HUES6 (cell line): ENCODE measurements around the gene MMEL1.
"Not testable (repeated sequence)": the region's sequence is repeated elsewhere in the genome, so short reads cannot be mapped to it uniquely, and the experiment has no call there.

Experiments
- H3K27ac ChIP-seq: 2 replicates; pipeline ENCODE4 v1.7.0; 2013; ENCODE audit warnings: low read depth, mild to moderate bottlenecking, low read length, inconsistent platforms
- H3K27me3 ChIP-seq: 2 replicates; pipeline ENCODE4 v1.6.1; 2013; ENCODE audit warnings: low read length; ENCODE audit not compliant: control insufficient read depth, insufficient read depth
- H3K36me3 ChIP-seq: 2 replicates; pipeline ENCODE4 v1.6.1; 2013; ENCODE audit warnings: low read length; ENCODE audit not compliant: control insufficient read depth, insufficient read depth
- H3K4me1 ChIP-seq: 2 replicates; pipeline ENCODE4 v1.6.1; 2013; ENCODE audit warnings: low read length; ENCODE audit not compliant: control insufficient read depth, insufficient read depth
- H3K4me3 ChIP-seq: 2 replicates; pipeline ENCODE4 v1.5.1; 2013; ENCODE audit warnings: low read depth, low read length
- H3K9ac ChIP-seq: one replicate; pipeline ENCODE4 v1.6.1; 2013; ENCODE audit warnings: mild to moderate bottlenecking, low read length
- H3K9me3 ChIP-seq: 2 replicates; pipeline ENCODE4 v1.6.1; 2013; ENCODE audit warnings: low read depth, low read length; ENCODE audit not compliant: control insufficient read depth, insufficient read depth

Gene MMEL1

DNA sequence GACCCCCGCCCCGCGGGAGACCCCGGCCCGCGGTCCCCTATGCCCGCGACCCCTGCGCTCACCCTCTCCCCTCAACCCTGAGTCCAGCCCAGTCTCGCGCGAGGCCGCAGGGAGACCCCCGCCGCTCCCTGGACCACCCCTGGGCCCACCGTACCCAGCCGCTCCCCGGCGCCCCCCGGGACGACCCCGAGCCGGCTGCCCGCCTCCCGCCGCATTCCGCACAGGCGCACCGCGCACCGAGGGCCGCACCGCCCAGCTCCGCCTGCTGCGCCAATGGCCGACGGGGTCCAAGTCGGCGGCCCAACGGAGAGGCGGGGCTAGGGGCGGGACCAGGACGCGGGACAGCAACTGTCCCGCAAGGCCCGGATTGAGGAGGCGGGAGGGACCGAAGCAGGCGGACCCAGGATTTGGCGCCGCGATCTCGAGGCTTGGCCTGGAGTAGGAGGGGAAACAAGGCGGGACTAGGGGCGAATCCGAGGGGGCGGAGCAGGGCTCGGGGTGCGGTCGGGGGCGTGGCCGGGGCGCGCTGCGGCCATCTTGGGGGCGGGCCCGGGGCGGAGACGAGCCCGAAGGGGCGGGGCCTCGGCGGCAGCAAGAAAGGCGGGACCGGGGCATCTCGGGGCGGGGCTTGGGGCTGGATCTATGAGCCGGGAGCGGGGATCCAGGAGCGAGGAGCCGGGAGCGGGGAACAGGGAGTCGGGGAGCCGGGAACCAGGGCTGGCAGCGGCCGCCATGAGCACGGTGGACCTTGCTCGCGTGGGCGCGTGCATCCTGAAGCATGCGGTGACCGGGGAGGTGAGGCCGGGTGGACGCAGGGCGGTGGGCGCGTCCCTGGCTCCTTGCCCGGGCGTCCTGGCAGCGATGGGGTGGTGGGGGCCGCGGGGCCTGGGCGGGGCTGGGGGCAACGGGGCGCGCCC, 46.4 kb downstream of the MMEL1 start, which contains the start of gene PRXL2B:
PRXL2B (plus strand) TSS at position 624 of the 917 bp plus-strand sequence; CDS start at position 733, 109 bp downstream.
- Histone ChIP-seq H3K27ac (peak within 1 kb of the TSS; percentile 57; the same call in 1 of the 2 replicates), H3K27me3 (no peaks in the 10 kb centered on the region), H3K4me1 (peaks cover 21% of the 10 kb centered on the region), H3K4me3 (peak within 1 kb of the TSS; percentile 82), H3K9me3 (peaks cover 2% of the 10 kb centered on the region; the same call in 1 of the 2 replicates), H3K9ac (peak within 1 kb of the TSS; percentile 87), H3K36me3 (peaks cover 12% of the 10 kb centered on the region)

DNA sequence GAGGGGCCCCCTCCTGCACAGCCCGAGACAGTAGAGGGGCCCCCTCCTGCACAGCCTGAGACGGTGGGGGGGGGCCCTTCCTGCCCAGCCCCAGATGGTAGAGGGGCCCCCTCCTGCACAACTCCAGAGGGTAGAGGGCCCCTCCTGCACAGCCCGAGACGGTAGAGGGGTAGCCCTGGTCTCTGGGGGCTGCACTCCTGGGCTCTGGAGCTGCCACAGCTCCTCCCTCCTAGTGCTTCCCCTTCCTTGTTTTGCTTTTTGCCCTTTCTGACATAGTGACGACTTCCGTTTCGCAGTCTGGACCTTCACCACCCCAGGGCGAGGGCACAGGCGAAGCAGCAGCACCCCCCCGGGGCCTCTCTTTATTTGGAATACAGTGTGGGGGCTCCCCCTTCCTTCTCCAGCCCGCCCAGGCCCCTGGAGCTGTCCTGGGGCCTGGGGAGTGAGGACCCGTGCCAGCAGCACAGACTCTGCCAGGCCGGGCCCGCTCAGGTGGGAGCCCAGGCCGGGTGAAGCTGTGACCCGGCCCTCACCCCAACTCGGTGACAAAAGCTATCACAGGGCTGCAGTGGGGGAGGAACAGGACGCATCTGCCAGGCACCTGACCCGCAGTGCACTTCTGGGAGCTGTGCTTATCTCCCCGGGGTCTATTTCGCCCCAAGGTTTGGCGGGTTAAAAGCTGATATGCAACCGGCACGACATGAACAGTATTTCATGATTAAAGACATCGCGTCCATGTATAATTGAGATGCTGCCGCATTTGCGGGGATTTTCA, 47.3 kb downstream of the MMEL1 start:
- Histone ChIP-seq H3K4me1 (peaks cover 21% of the 10 kb centered on the region), H3K9me3 (no peaks in the 10 kb centered on the region), H3K4me3 (peak overlapping the region; percentile 82), H3K36me3 (peaks cover 12% of the 10 kb centered on the region), H3K27me3 (no peaks in the 10 kb centered on the region), H3K27ac (peak overlapping the region; percentile 57; the same call in 1 of the 2 replicates), H3K9ac (peak overlapping the region; percentile 87)

DNA sequence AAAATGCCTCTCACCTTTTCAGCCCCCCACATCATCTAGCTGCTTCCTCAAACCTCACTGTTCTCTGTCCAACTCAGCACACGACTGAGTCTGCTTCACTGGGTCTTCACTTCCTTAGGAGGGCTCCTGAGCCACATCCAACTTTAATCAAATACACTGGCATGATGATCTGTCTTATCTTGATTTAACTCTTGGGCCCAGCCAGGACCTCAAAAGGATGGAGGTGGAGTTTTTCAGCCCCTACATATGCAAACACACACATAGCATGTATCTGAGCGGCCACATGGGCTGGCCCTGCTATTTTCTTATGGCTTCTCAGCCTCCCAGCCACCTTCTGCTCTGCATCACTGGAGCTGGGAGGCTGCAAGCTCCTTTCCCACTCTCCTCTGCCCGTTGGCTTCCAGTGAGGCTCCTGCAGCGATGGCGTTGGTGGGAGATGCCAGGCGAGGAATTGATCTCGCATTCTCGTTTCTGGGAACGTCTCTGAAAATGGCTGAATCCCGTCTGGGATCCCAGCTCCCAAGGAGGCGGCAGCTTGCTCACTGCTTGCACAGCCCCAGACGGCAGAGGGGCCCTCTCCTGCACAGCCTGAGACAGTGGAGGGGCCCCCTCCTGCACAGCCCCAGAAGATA, 48.0 kb downstream of the MMEL1 start:
- H3K27ac ChIP-seq, result no peak overlapping the region
- no peak overlapping the region for H3K9ac ChIP-seq
- peaks cover 12% of the 10 kb centered on the region for H3K36me3 ChIP-seq
- H3K4me3 ChIP-seq, result peak overlapping the region; percentile 82
- peaks cover 21% of the 10 kb centered on the region for H3K4me1 ChIP-seq
- no peaks in the 10 kb centered on the region for H3K27me3 ChIP-seq
- no peaks in the 10 kb centered on the region for H3K9me3 ChIP-seq

DNA sequence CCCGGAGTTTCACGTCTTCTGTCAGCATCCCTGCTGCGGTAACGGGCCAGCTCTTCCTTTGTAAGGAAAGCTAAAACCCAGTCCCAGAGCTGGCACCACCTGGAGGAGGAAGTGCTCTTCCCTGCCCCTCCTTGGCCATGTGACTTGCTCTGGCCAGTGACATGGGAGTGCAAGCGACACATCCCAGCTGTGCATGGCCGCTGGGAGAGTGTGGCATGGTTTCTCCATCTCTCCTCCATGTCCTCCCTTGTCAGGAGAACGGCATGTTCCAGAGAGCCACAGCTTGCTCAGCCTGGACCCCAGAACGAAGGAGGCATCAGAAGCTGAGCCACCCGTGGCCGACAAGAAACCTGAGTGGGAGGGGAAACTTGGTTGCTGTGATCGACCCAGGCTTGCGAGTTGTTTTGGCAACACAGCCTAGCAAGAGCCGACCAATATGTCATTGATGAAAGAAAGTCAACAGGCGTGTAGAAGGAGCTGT, 48.9 kb downstream of the MMEL1 start:
- H3K9me3 ChIP-seq, result no peaks in the 10 kb centered on the region
- peaks cover 4% of the 10 kb centered on the region; the same call in 1 of the 2 replicates for H3K36me3 ChIP-seq
- peaks cover 21% of the 10 kb centered on the region for H3K4me1 ChIP-seq
- H3K27me3 ChIP-seq, result no peaks in the 10 kb centered on the region
- H3K9ac ChIP-seq, result peak overlapping the region; percentile 10
- no peak overlapping the region for H3K27ac ChIP-seq
- peak overlapping the region; percentile 13; the same call in 1 of the 2 replicates for H3K4me3 ChIP-seq

DNA sequence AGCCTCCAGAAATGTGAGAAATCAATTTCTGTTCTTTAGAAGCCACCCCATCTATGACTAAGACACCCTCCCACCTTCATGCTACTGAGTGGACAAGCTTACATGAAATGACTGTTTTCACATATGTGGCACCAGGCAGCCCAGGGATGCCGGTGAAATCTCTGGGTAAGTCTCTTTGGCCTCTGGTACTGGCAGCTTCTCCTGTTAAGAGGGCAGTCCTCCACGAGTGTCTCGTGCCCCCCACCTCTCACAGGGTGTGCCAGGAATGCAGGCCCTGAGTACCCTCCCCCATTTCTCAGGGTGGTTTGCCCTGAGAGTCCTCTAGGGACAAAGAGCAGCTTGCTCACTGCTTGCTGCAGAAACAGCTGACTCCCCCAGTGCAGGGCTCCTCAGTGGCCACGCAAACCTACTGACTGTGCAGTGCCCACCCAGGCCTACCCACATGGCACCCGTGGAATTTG, 49.5 kb downstream of the MMEL1 start:
- Histone ChIP-seq H3K36me3 (no peaks in the 10 kb centered on the region), H3K4me1 (peaks cover 24% of the 10 kb centered on the region), H3K9ac (no peak overlapping the region), H3K4me3 (no peak overlapping the region), H3K9me3 (no peaks in the 10 kb centered on the region), H3K27ac (no peak overlapping the region), H3K27me3 (no peaks in the 10 kb centered on the region)

DNA sequence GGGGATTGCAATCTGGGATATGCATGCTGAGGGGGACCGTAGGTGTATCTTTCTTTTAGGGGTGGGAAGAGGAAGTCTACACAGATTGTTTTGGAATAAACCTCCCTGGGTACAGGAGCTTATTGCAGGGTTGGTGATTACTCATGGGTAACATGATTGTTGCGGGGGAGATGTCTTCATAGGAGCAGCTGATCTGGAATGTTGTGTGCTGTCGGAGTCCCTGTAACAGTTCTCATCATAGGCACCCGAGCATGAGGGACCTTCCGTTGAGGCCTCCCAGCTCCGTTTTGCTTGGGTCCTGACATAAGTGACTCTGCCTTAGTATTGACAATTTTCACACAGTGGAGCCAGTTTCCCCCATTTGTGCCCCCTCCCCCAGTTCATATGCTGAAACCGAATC, 50.4 kb downstream of the MMEL1 start:
- H3K27ac ChIP-seq, result no peak overlapping the region
- no peaks in the 10 kb centered on the region for H3K9me3 ChIP-seq
- peaks cover 24% of the 10 kb centered on the region for H3K4me1 ChIP-seq
- H3K9ac ChIP-seq, result no peak overlapping the region
- no peak overlapping the region for H3K4me3 ChIP-seq
- H3K36me3 ChIP-seq, result no peaks in the 10 kb centered on the region
- H3K27me3 ChIP-seq, result no peaks in the 10 kb centered on the region

DNA sequence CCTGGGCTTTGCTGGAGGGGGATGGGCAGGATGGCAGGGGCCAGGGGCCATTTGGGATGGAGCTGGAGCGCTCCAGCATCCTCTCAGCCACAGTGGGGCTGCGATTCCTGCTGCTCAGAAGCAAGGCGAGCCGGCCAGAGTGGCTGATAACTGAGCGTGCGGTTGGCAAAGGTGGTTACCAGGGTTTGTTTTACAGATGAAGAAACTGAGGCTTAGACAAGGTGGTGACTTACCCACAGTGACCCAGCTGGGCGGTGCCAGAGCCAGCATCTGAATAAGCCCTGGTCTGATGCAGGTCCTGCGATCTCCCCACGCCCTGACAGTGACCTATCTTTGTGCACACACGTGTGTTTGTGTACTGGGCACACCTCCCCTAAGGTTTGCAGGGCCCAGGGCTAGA, 52.1 kb downstream of the MMEL1 start:
- no peak overlapping the region for H3K27ac ChIP-seq
- no peak overlapping the region for H3K9ac ChIP-seq
- H3K9me3 ChIP-seq, result no peaks in the 10 kb centered on the region
- no peak overlapping the region for H3K4me3 ChIP-seq
- no peaks in the 10 kb centered on the region for H3K27me3 ChIP-seq
- H3K36me3 ChIP-seq, result no peaks in the 10 kb centered on the region
- peaks cover 22% of the 10 kb centered on the region for H3K4me1 ChIP-seq

DNA sequence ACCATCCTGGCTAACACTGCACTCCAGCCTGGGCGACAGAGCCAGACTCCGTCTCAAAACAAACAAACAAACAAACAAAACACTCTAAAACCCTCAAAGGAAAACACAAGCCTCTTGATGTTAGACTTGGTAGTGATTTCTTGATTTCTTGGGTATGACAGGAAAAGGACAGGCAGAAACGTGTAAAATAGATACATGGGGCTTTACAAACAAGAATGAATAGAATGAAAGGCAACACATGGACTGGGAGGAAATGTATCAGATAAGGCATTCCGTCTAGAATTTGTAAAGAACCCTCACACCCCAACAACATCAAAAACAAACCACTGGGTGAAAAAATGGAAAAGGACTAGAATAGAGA, 54.1 kb downstream of the MMEL1 start:
- Histone ChIP-seq H3K4me1 (peaks cover 14% of the 10 kb centered on the region), H3K36me3 (no peaks in the 10 kb centered on the region), H3K27me3 (no peaks in the 10 kb centered on the region), H3K9ac (no peak overlapping the region), H3K4me3 (no peak overlapping the region), H3K27ac (no peak overlapping the region), H3K9me3 (peaks cover 4% of the 10 kb centered on the region)

DNA sequence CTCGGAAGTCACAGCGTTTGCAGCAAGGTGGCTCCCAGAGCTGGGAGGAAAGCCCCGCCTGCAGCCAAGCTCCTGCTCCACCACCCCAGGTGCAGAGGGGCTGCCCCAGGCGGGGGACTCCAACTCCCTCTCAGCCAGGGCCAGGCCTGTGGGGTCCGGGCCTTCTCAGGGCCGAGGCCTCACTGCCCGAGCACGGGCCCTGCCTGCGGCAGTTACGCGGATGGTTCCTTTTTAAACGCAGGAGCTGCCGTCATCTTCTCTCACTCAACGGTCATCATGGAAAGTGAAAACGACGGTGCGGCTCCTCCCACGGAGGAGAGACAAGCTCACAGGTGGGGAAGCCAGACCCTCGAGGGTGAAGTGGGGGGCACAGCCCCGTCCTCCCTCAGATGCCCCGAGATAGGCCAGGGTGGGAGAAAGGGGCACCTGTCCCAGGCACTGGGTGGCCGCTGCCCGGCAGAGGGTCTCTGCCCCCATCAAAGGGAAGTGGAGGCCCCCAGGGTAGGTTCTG, 55.2 kb downstream of the MMEL1 start:
- H3K27ac ChIP-seq, H3K4me1 ChIP-seq, H3K27me3 ChIP-seq, H3K36me3 ChIP-seq, H3K9ac ChIP-seq, H3K4me3 ChIP-seq: not testable (repeated sequence)
- H3K9me3 ChIP-seq, result peaks cover 13% of the 10 kb centered on the region

DNA sequence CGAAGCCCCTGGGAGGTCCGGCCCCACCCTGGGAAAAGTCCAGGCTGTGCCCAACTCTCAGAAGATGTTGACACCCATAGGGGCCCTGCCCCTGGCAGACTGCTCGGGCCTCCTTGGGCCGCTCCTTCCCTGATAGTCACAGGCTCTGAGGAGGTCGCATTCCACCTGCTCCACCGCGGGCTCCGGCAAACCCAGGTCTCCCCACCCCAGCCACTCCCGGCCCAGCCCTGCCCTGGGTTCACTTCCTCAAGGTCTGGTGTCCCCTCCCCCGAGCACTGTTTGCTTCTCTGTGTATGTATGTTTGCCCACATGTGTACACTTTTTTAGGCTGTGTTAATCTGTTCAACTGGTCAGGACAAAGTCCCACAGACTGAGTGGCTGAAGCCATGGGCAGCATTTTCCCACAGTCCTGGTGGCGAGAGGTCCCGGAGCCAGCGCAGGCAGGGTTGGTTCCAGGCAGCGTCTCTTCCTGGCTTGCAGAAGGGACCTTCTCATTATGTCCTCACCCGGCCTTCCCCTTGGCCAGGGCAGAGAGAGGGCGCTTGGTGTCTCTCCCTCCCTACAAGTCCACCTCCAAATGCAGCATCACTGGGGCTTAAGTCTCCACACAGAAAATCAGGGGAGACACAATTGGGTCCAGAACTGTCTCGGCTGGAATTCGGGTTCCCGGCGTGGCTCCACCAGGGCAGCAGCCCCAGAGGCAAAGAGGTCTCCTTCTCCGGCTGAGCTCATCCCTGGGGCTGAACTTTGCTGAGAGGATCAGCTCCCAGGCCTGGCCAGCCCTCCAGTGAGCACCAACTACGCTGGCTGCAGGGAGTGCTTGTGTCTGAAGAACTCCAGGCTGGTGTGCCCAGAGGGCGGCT, 56.8 kb downstream of the MMEL1 start:
- peaks cover 8% of the 10 kb centered on the region for H3K4me1 ChIP-seq
- H3K4me3 ChIP-seq, result no peak overlapping the region
- no peak overlapping the region for H3K27ac ChIP-seq
- H3K9ac ChIP-seq, result no peak overlapping the region
- no peaks in the 10 kb centered on the region for H3K27me3 ChIP-seq
- no peaks in the 10 kb centered on the region for H3K36me3 ChIP-seq
- H3K9me3 ChIP-seq, result peaks cover 13% of the 10 kb centered on the region
